Activated CD4-positive, alpha-beta T cell treated with anti-CD3 and anti-CD28 coated beads for 1 hour (primary cell): ENCODE measurements around the gene ST6GALNAC3.

ENCODE experiments used
- DNase-seq: peaks from one replicate; pipeline ENCODE4 v3.0.0-alpha.2; 2020

The ST6GALNAC3 gene

GRCh38 chr1:76371941-76372340 lies 297.4 kb downstream of the ST6GALNAC3 start:
- no peak for DNase-seq

- no peak for DNase-seq
Measured at GRCh38 chr1:76374086-76374485, 299.5 kb downstream of the ST6GALNAC3 start.

GRCh38 chr1:76377247-76377646 lies 302.7 kb downstream of the ST6GALNAC3 start:
- DNase-seq: no peak

GRCh38 chr1:76379506-76379905 lies 305.0 kb downstream of the ST6GALNAC3 start:
- no peak for DNase-seq

- DNase-seq: no peak
Measured at GRCh38 chr1:76381450-76382097, 307.0 kb downstream of the ST6GALNAC3 start.

GRCh38 chr1:76388261-76388660 lies 313.7 kb downstream of the ST6GALNAC3 start:
- DNase-seq: no peak

- no peak for DNase-seq
Measured at GRCh38 chr1:76390456-76390855, 315.9 kb downstream of the ST6GALNAC3 start.

- no peak for DNase-seq
Measured at GRCh38 chr1:76395059-76395458, 320.5 kb downstream of the ST6GALNAC3 start.

- no peak for DNase-seq
Measured at GRCh38 chr1:76402128-76402527, 327.6 kb downstream of the ST6GALNAC3 start.

GRCh38 chr1:76408303-76408702 lies 333.8 kb downstream of the ST6GALNAC3 start:
- no peak for DNase-seq

GRCh38 chr1:76410499-76410898 lies 336.0 kb downstream of the ST6GALNAC3 start:
- no peak for DNase-seq

GRCh38 chr1:76418531-76418930 lies 344.0 kb downstream of the ST6GALNAC3 start:
- no peak for DNase-seq

GRCh38 chr1:76419603-76420002 lies 345.1 kb downstream of the ST6GALNAC3 start:
- DNase-seq: no peak

GRCh38 chr1:76425201-76426145 lies 350.9 kb downstream of the ST6GALNAC3 start:
- DNase-seq: no peak

- no peak for DNase-seq
Measured at GRCh38 chr1:76426606-76427005, 352.1 kb downstream of the ST6GALNAC3 start.

- DNase-seq: no peak
Measured at GRCh38 chr1:76428028-76428427, 353.5 kb downstream of the ST6GALNAC3 start.

- DNase-seq: no peak
Measured at GRCh38 chr1:76430531-76430930, 356.0 kb downstream of the ST6GALNAC3 start.

- no peak for DNase-seq
Measured at GRCh38 chr1:76433526-76433925, 359.0 kb downstream of the ST6GALNAC3 start.

GRCh38 chr1:76443217-76443616 lies 368.7 kb downstream of the ST6GALNAC3 start:
- no peak for DNase-seq

GRCh38 chr1:76444773-76445172 lies 370.2 kb downstream of the ST6GALNAC3 start:
- no peak for DNase-seq

- DNase-seq: no peak
Measured at GRCh38 chr1:76450229-76450628, 375.7 kb downstream of the ST6GALNAC3 start.

- no peak for DNase-seq
Measured at GRCh38 chr1:76463278-76463677, 388.7 kb downstream of the ST6GALNAC3 start.

GRCh38 chr1:76463849-76464248 lies 389.3 kb downstream of the ST6GALNAC3 start:
- no peak for DNase-seq

- no peak for DNase-seq
Measured at GRCh38 chr1:76465030-76465429, 390.5 kb downstream of the ST6GALNAC3 start.
